ENCODE measurements around the gene ELOVL7.
"Not testable (repeated sequence)": the region's sequence is repeated elsewhere in the genome, so short reads cannot be mapped to it uniquely, and the experiment has no call there.

The ELOVL7 gene

GRCh38 chr5:60792438-60792837 is 51.6 kb downstream of the ELOVL7 start:
- DNase-seq, result no peak

- DNase-seq, result no peak
Measured at GRCh38 chr5:60789551-60789950, 54.5 kb downstream of the ELOVL7 start.

GRCh38 chr5:60788863-60789513 is 55.1 kb downstream of the ELOVL7 start:
- no peak for DNase-seq

GRCh38 chr5:60779466-60779865 is 64.6 kb downstream of the ELOVL7 start:
- no peak for DNase-seq

GRCh38 chr5:60776343-60776742 is 67.7 kb downstream of the ELOVL7 start:
- no peak for DNase-seq

GRCh38 chr5:60765019-60765709 is 78.9 kb downstream of the ELOVL7 start:
- no peak for DNase-seq

- DNase-seq, result no peak
Measured at GRCh38 chr5:60763061-60763460, 81.0 kb downstream of the ELOVL7 start.

- DNase-seq, result no peak
Measured at GRCh38 chr5:60754495-60754894, 89.6 kb downstream of the ELOVL7 start.

GRCh38 chr5:60744682-60745081 is 99.4 kb downstream of the ELOVL7 start:
- DNase-seq, result no peak

GRCh38 chr5:60743511-60744314 is 100.4 kb downstream of the ELOVL7 start:
- DNase-seq, result no peak

- DNase-seq, result no peak
Measured at GRCh38 chr5:60740322-60740721, 103.7 kb downstream of the ELOVL7 start.

GRCh38 chr5:60738933-60739332 is 105.1 kb downstream of the ELOVL7 start:
- DNase-seq, result no peak

GRCh38 chr5:60738461-60738860 is 105.6 kb downstream of the ELOVL7 start:
- DNase-seq, result no peak

GRCh38 chr5:60730858-60731257 is 113.2 kb downstream of the ELOVL7 start:
- DNase-seq, result not testable (repeated sequence)

GRCh38 chr5:60727033-60727679 is 116.9 kb downstream of the ELOVL7 start:
- no peak for DNase-seq

- no peak for DNase-seq
Measured at GRCh38 chr5:60724126-60724525, 119.9 kb downstream of the ELOVL7 start.

GRCh38 chr5:60722416-60722815 is 121.7 kb downstream of the ELOVL7 start:
- DNase-seq, result no peak

- no peak for DNase-seq
Measured at GRCh38 chr5:60719329-60719728, 124.7 kb downstream of the ELOVL7 start.

GRCh38 chr5:60718166-60718892 is 125.7 kb downstream of the ELOVL7 start:
- DNase-seq, result no peak

- DNase-seq, result not testable (repeated sequence)
Measured at GRCh38 chr5:60715201-60715928, 128.7 kb downstream of the ELOVL7 start.

- DNase-seq, result no peak
Measured at GRCh38 chr5:60712950-60713349, 131.1 kb downstream of the ELOVL7 start.

GRCh38 chr5:60711892-60712291 is 132.2 kb downstream of the ELOVL7 start:
- not testable (repeated sequence) for DNase-seq

Data from islet precursor cell (in vitro differentiated cells).